Jurkat, Clone E6-1 (cell line): ENCODE measurements around the gene NR3C2.
"Not testable (repeated sequence)": the region's sequence is repeated elsewhere in the genome, so short reads cannot be mapped to it uniquely, and the experiment has no call there.

Experiments
- DNase-seq: peaks from one replicate; pipeline ENCODE4 v3.0.0-alpha.2; 2011; ENCODE audit warnings: low read depth, low spot score
- H3K4me3 ChIP-seq: 2 replicates; pipeline ENCODE4 v1.5.1; 2011; ENCODE audit warnings: mild to moderate bottlenecking, low read length, control low read depth, moderate library complexity

NR3C2 gene

DNA sequence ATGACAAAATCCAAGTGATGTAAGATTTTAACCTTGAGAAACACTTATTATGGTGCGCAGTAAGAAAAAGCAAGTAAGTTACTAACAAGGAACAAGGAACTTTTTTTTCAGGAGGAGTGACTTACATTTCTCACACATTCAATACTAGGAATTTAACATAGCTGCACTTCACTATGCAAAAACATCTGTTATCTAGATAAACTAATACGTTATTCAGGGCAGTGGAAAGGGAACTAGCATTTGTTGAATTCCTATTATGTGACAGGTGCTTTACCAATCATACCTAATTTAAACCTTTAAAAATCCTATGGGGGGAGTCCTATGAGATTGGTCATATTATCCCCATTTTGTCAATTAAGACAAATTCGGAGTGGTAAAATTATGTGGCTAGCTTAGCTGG is 238.0 kb downstream of the NR3C2 start:
- no peak for DNase-seq
- no peak overlapping the region for H3K4me3 ChIP-seq

DNA sequence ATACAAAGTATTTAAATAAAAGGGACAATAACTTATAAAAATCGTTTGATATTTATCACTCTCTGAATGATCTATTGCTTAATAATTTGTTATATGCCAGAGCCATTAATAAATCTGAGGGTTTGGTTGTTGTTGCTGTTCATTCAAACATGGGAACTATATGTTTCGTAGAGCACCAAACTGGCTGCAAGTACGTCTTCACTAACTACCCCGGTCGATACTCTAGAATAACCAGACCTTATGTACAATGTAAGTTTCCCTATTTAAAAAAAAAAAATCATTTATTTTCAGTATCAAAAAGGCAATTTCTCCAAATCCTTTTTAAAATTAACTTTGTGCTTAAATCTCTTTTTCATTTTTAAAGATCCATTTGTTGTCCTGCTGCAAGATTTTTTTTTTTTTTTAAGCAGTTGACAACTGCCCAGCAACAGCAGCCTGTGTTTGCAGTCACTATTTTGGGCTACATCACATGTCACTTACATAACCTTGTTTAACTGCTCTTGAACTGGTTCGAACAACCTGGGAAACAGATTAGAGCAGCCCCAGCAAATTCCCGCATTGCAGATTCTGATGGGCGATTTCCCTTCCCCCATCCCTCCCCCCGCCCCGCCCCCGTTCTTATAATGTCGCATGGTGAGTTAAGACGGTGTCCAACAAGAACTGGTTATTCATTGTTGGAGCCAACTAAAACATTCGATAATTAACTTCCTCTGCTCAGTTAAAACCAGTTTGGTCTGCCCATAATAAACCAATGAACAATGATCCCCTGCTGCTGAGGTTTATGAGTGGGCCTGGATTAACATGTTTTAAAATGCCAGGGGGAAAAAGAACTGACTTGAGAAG is 238.9 kb downstream of the NR3C2 start:
- no peak for DNase-seq
- H3K4me3 ChIP-seq, result no peak overlapping the region

DNA sequence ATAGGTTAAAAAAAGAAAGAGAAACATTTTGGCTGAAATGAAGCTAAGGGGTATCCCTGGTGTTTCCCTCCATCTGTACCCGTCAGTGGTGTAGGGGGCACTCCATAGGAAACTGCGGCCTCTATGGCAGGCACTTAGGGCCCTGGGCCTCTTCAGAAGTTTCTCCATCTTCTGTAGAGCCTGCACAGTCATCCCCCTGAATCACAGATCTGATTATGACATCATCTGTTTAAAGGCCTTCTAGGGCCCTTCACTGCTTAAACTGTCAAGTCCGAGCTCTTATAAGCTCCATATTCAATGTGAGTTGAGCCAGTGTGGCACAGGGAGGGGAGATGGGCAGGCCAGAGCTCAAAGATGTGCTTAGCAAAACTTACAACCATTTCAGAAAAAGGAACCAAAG is 241.3 kb downstream of the NR3C2 start:
- no peak overlapping the region for H3K4me3 ChIP-seq
- no peak for DNase-seq

DNA sequence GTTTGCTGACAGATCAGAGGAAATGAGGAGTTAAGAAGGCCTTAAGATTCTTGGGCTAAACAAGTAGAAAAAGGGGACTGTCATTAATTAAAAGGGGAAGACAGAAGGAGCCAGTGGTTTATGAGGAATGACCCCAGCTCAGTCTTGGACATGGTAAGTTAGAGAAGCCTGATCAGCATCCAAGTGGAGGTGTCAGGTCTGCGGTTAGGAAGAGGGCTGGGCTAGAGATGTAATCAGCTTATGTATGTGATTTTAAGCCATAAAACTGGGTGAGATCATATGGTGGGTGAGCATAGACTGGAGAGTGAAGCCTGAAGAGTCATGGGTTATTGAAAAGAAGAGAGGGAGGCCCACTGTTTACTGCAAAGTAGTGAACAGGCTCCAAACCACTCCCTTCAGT is 246.1 kb downstream of the NR3C2 start:
- DNase-seq, result no peak
- no peak overlapping the region for H3K4me3 ChIP-seq

DNA sequence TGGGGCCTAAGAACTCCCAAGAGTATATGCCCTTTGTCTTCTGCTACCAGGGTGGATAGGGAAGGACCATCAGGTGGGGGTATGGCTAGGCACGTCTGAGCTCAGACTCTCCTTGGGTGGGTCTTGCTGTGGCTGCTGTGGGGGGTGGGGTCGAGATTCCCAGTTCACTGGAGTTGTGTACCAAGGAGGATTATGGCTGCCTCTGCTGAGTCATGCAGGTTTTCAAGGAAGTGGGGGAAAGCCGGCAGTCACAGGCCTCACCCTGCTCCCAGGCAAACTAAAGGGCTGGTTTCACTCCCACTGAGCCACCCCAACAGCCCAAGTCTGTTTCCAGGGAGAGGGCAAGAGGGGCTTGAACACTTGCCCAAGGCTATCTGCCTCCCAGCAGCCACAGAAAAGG is 249.7 kb downstream of the NR3C2 start:
- DNase-seq, result no peak
- no peak overlapping the region for H3K4me3 ChIP-seq

DNA sequence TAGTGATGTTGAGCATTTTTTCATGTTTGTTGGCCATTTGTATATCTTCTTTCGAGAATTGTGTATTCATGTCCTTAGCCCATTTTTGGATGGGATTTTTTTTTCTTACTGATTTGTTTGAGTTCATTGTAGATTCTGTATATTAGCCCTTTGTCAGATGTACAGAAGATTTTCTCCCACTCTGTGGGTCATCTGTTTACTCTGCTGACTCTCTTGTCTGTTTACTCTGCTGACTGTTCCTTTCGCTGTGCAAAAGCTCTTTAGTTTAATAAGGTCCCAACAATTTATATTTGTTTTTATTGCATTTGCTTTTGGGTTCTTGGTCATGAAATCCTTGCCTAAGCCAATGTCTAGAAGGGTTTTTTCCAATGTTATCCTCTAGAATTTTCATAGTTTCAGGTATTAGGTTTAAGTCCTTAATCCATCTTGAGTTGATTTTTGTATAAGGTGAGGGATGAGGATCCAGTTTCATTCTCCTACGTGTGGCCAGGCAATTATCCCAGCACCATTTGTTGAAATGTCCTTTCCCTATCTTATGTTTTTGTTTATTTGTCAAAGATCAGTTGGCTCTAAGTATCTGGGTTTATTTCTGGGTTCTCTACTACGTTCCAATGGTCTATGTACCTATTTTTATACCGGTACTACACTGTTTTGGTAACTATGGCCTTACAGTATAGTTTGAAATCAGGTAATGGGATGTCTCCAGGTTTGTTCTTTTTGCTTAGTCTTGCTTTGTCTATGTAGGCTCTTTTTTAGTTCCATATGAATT is 254.6 kb downstream of the NR3C2 start:
- not testable (repeated sequence) for DNase-seq, H3K4me3 ChIP-seq

DNA sequence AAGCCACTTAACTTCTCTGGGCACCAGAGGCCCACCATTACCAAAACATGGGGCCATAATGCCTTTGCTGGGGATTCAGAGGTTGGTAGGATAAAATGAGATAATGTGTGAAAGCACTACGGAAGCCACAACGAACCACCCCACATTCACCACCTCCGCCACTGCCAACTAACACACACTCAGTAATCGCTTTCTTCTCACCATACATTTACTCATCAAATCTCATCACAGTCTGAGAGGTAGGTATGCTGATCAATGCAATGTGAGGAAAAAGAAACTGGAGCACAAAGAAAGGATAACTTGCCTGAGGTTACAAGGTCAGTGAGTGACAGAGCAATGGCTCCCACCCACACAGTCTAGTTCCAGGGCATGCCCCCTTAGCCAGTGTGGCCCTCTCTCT is 257.3 kb downstream of the NR3C2 start:
- DNase-seq, result no peak
- no peak overlapping the region for H3K4me3 ChIP-seq

DNA sequence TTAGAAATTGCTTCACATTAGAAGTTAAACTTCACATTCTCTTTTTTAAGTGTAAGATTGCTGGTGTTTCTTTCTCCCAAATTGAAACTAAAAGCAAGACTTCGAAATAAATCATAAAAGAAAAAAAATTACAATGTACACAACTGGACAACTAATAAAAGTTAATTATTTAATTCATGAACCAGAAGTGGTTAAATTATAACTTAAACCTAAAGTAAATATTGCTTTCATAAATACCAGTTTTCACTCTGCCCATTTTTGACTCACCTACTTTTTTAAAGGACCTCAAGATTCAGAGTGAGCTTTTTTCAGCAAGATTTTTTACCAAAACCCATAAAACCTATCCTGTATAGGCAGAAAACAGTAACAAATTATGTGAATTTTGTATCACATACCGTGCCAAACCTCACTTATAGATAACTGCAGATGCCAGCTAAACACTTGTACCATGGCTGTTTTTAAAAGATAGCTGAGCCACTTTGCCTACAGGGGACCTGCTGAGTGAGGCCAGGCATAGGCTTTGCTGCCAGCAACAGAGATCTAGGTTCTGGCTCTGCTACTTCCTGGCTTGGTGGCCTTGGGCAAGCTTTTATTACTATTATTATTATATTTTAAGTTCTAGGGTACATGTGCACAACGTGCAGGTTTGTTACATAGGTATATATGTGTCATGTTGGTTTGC is 259.8 kb downstream of the NR3C2 start:
- H3K4me3 ChIP-seq, result no peak overlapping the region
- no peak for DNase-seq

DNA sequence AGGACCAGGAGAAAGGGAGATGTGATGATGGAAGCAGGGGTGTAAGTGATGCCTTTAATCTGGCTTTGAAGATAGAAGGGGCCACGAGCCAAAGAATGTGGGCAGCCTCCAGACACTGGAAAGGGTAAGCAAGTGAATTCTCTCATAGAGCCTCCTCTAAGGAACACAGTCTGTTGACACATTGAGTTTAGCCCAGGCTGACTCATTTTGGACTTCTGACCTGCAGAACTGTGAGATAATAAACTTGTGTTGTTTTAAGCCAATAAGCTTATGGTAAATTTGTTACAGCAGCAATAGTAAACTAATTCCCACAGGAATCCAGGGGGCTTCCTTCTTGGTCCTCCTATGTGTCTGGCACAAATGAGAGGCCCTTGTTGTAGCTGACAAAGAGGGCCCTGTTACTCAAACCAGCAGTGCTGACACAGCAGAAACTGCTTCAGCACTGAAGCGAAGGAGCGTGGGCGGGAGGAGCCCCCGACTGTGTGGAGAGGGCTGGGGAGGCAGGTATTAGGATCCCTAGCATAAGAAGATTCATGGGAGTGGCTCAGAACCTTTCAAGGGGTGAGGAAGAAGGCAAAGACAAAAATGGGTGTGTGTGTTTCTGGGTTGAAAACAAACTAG is 268.7 kb downstream of the NR3C2 start:
- no peak for DNase-seq
- no peak overlapping the region for H3K4me3 ChIP-seq

DNA sequence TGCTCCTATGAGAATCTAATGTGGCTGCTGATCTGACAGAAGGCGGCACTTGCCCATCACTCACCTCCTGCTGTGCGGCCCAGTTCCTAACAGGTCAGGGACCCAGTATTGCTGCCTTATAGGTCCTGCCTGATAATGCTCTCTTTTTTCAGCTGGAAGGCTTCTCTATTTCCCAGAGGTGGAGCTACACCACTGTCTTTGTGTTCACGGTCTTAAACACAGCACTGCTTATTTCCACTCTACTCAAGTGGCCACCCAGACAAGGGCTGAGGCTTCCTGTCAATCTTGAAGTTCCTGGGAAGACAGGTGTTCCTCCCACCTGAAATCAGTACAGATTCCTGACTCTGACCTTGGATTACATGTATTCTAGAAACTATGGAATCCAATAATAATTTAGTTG is 270.6 kb downstream of the NR3C2 start:
- H3K4me3 ChIP-seq, result no peak overlapping the region

DNA sequence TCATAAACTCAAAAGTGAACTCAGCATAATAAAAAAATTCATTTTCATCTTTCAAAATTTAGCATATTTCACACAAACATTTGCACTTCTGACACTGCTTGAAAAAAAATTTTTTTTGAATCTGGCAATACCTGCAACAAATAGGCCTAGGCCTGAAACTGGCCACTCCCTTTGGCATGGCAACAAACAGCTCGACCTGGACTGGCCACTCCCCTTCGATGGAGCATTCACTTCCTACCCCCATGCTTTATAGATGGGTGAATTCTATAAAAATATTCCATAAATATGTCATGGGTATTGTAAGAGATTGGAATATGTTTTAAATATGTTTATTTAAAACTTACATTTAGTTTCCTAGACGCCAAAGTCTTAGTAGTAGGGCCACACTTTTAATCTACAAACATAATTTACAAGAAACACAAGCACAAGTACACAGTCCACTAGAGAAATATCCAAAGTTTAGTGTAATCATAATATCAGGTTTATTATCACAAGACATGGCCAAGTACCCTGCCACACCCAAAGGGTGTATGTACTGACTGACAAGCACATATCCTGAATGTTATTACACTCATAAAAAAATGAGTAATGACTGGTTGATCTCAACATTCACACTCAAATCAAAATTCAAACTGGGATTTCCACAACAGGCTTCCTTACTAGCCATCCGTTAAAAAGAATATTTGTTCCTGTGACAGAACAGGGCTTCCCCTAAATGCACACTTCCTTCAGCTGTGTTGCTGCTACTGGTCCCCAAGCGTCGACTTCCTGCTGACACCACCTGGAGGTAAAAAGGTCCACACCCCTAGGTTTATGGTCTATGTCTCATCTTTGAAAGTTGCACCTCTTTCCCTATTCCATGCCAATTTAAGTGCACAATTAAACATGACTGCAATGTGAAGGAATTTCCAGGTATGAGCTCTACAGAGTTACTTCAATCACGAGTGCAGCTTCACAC is 271.5 kb downstream of the NR3C2 start:
- peak; percentile 7 for DNase-seq
- no peak overlapping the region for H3K4me3 ChIP-seq

More for the DNA sequence above, 270.6 kb downstream of the NR3C2 start:
- DNase-seq, result no peak

DNA sequence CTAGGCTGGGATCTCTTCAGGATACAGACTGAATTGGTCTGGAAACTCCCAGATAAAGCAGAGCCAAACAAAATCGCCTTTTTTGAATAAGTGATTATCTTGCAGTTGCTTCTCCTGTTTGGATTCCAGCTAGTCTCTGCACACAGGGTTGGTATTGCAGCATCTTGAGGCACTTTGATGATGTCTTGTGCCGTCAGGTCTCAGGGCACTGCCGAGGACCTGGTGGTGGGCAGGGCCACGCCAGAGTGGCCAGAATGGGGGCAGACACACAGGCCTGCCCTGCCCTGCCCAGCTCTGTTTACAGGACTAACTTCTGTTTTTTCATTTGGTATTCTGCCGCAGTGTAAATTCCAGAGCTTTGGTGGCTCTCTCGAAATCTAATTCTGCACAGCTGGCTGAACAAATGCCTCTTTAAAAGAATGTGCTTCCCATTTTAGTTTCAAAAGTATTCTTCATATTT is 276.1 kb downstream of the NR3C2 start:
- no peak for DNase-seq
- no peak overlapping the region for H3K4me3 ChIP-seq

DNA sequence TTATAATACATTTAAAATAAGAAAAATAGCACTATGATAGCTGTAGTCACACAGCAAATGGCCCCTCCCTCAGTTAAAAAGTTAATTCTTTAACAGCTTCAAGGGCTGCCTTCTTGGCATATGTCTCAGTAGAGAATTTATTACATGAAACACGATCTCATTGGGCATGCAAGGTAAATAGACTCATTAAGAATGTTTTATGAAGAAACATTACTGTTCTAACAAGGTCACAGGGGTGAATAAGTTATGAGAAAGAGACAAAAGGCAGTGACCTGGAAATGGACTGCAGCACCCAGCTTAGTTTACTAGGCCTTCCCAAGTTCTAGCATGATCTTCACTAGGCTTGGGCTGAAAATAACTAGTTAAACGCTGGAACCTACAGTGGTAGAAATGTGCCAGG is 277.7 kb downstream of the NR3C2 start:
- no peak for DNase-seq
- no peak overlapping the region for H3K4me3 ChIP-seq

DNA sequence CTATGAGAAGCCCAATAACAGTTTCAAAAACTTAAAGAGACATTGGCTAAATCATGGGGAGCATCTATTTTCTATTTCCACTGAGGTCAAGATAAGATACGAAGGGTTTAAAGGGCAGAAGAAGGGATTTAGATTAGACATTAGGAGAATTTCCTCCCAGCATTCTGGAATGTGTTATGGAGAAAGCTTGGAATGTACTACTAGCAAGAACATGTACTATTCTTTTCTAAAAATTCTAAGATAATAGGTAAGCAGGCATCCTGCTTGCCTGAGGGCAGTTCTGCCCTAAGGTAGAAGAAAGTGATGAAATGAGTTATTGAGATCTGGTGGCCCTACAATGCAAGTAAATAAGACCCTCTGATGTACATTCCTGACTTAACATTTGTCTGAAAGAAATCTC is 279.2 kb downstream of the NR3C2 start:
- DNase-seq, result no peak
- no peak overlapping the region for H3K4me3 ChIP-seq

DNA sequence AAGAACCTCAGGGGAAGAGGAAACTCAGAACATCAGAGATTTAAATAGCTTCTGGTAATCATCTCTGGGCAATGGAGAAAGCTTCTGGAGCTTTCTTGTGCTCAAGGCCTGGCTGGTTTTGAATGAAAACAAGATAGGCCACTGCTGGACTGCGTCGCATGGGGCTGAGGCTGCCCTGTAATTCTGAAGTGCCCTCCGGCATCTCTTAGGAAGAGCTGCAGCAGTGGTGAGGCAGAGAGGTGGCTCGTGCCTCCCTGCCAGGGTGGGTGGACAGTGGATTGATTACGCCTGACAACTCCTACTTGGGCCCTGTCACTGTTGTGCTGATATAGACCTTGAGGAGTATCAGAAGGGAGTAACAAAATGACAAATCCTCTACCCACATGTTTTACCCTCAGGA is 279.7 kb downstream of the NR3C2 start:
- no peak overlapping the region for H3K4me3 ChIP-seq
- no peak for DNase-seq

DNA sequence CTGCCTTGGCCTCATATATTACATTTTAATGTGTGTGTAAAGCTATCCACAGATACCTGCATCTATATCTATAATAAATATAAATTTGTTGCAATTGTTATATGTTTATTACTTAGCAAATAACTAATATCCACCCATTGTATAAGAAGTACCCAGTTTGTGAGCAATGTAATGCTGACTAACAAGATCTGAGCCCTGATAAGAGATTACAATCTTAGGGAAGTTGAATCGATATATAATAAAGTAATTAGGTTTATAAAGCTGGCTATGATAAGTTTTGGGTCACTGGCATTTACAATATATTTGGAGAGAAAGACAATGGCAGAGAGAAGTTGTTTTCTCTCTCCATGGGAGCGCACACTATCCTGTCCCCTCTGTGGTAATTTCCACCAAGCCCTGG is 280.6 kb downstream of the NR3C2 start:
- no peak overlapping the region for H3K4me3 ChIP-seq
- DNase-seq, result no peak

DNA sequence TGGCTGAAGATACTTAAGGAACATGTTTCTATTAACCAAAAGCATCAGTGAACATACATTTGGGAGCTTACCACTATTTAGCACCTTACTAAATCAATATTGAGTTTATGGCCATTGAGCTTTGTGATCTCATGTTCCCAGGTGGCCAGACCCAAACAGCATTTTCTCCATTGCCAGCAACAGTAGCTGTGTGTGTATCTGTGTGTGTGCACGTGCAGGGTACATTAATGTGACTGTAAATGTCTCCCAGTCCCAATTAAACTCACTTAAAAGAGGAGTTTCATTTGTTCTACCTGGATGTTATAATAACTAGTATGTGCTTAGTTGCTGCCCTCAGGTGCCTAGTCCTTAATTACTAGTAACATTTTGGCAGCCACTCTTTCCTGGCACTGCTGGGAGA is 282.4 kb downstream of the NR3C2 start:
- DNase-seq, result no peak
- H3K4me3 ChIP-seq, result no peak overlapping the region

DNA sequence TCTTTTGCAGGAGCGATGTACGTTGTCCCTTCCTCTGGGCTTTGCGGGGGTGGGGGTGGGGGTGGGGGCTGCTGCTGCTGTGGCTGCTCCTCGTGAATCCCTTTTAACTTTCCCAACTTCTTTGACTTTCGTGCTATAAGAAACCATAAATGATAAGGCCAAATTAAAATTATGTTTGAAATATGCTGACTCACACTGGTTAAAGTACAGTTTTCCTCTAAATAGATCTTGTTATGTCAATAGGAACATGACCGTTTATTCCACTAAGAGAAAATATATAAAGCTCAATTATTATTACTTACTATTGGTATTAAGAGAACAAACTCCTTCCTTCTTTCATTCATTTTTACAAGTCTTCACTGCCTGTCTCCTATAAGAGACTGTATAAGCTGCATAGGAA is 287.4 kb downstream of the NR3C2 start:
- H3K4me3 ChIP-seq, result no peak overlapping the region
- DNase-seq, result no peak
